Measurements from ENCODE around the gene SMURF2. TPM values are rescaled to one million over a fixed set of nuclear protein-coding genes. Genes with fewer than 3 reads are reported as not detected.
A peak's percentile ranks its signal among the peaks of the same experiment; 100 is the strongest.

Gene SMURF2
- total RNA-seq, 1 experiment from 2014 or later, result 76.6 TPM

- no peaks in the 10 kb centered on the region for H3K9me3 ChIP-seq (ENCODE audit: low read length)
- ATAC-seq (no peak), DNase-seq (no peak)
- 0 out of 2 replicates have a peak, but pooled peaks cover 4% of the 10 kb centered on the region for H4K20me1 ChIP-seq (ENCODE audit: low read length)
- H3K27ac ChIP-seq (ENCODE audit: low read length), result no peak overlapping the region
- POLR2A ChIA-PET (ENCODE audit: unreplicated experiment), result no interaction called here
- peaks cover 13% of the 10 kb centered on the region for H3K4me1 ChIP-seq (ENCODE audit: insufficient read depth, low read length)
- H2AFZ ChIP-seq (ENCODE audit: low read length), result no peak overlapping the region
- peaks cover 4% of the 10 kb centered on the region for H3F3A ChIP-seq (ENCODE audit: low read length, unreplicated experiment)
- H3K36me3 ChIP-seq (ENCODE audit: low read depth, low read length), result peaks cover 68% of the 10 kb centered on the region
- H3K4me3 ChIP-seq (ENCODE audit: low read length), result no peak overlapping the region
- no peak for TF ChIP-seq EZH2phosphoT487 (IDR thresholded peaks at IDR 0.05; ENCODE audit: borderline replicate concordance, low read length)
- no peaks in the 10 kb centered on the region for H3K79me2 ChIP-seq (ENCODE audit: low read length)
- CTCF ChIA-PET, result interaction anchor here (0.7 kb wide), 1 partner anchor 12 kb away, joined by 3 read pairs; no protein-coding TSS in a partner anchor
- H3K9ac ChIP-seq (ENCODE audit: low read length), result no peak overlapping the region
- no TSS peak for BruUV-seq (replicated peaks)
- H3K4me2 ChIP-seq (ENCODE audit: low read length), result no peak overlapping the region
- H3K27me3 ChIP-seq (ENCODE audit: low read length), result no peaks in the 10 kb centered on the region
- no peaks in the 10 kb centered on the region for H3K9me2 ChIP-seq (replicated peaks; ENCODE audit: low read length)
- intact Hi-C loops (cut with micrococcal nuclease), result loop anchor here (10.0 kb wide), 1 partner anchor 60 kb away; no protein-coding TSS in a partner anchor
Measured at GRCh38 chr17:64544742-64545141, 117.4 kb downstream of the SMURF2 start.

- Histone ChIP-seq H3K9me3 (ENCODE audit: low read length) (no peaks in the 10 kb centered on the region), H3K9me2 (replicated peaks; ENCODE audit: low read length) (no peaks in the 10 kb centered on the region), H3K36me3 (ENCODE audit: low read depth, low read length) (peaks cover 66% of the 10 kb centered on the region), H3K79me2 (ENCODE audit: low read length) (no peaks in the 10 kb centered on the region), H4K20me1 (ENCODE audit: low read length) (0 out of 2 replicates have a peak, but pooled peaks cover 3% of the 10 kb centered on the region), H3K4me1 (ENCODE audit: insufficient read depth, low read length) (peaks cover 16% of the 10 kb centered on the region), H3K27ac (ENCODE audit: low read length) (peak overlapping the region; percentile 29), H3K9ac (ENCODE audit: low read length) (no peak overlapping the region), H3K4me2 (ENCODE audit: low read length) (no peak overlapping the region), H3K4me3 (ENCODE audit: low read length) (no peak overlapping the region), H3F3A (ENCODE audit: low read length, unreplicated experiment) (no peaks in the 10 kb centered on the region), H2AFZ (ENCODE audit: low read length) (no peak overlapping the region), H3K27me3 (ENCODE audit: low read length) (no peaks in the 10 kb centered on the region)
- no TSS peak for BruUV-seq (replicated peaks)
- ChIA-PET CTCF (no interaction called here), POLR2A (ENCODE audit: unreplicated experiment) (interaction anchor here (0.6 kb wide), 1 partner anchor 35 kb away, joined by 4 read pairs; no protein-coding TSS in a partner anchor)
- TF ChIP-seq EZH2 (IDR thresholded peaks at IDR 0.05; ENCODE audit: low read length, unreplicated experiment) (no peak), EZH2phosphoT487 (IDR thresholded peaks at IDR 0.05; ENCODE audit: borderline replicate concordance, low read length) (no peak), CTCF (conservative IDR thresholded peaks at IDR 0.05; ENCODE audit: low read depth, low read length) (no peak)
- DNase-seq, result peak; percentile 88
- intact Hi-C loops (cut with micrococcal nuclease), result loop anchor here (1.0 to 10.0 kb wide), 2 partner anchors 65 to 109 kb away; no protein-coding TSS in a partner anchor
- ATAC-seq, result peak; percentile 88
Measured at GRCh38 chr17:64540118-64540776, 121.9 kb downstream of the SMURF2 start.

DNA sequence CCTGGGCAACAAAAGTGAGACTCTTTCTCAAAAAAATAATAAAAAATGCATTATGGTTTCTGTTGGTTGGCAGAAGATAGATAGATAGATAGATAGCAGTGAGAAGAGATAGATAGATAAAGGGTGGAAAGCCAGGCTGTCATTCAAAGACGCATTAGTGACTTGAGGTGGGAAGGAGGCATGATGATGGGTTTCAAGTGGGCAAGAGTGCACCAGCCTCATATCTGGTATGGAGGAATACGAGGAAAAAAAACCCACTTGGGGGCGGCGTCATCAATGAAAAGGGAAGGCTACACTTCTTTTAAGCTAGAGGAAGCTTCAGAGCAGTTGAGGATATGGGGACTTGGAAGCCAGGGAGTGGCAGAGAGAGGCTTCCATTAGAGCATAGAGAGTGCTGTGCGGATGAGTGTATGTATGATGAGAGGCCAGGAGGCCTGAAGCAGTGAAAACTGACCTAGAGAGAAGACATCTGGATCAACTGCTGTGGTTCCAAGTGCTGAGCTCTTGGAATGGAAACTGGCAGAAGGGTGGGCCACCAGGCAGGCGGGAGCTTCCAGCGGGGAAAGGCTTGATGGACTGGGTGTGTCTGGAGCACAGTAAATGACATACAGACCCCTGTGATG is 123.5 kb downstream of the SMURF2 start:
- Histone ChIP-seq H3K27me3 (ENCODE audit: low read length) (no peaks in the 10 kb centered on the region), H2AFZ (ENCODE audit: low read length) (no peak overlapping the region), H3F3A (ENCODE audit: low read length, unreplicated experiment) (peaks cover 5% of the 10 kb centered on the region), H3K9ac (ENCODE audit: low read length) (no peak overlapping the region), H3K36me3 (ENCODE audit: low read depth, low read length) (peaks cover 66% of the 10 kb centered on the region), H3K79me2 (ENCODE audit: low read length) (no peaks in the 10 kb centered on the region), H3K4me1 (ENCODE audit: insufficient read depth, low read length) (peaks cover 16% of the 10 kb centered on the region), H3K9me3 (ENCODE audit: low read length) (no peaks in the 10 kb centered on the region), H3K4me3 (ENCODE audit: low read length) (no peak overlapping the region), H3K9me2 (replicated peaks; ENCODE audit: low read length) (no peaks in the 10 kb centered on the region), H4K20me1 (ENCODE audit: low read length) (no peaks in the 10 kb centered on the region), H3K27ac (ENCODE audit: low read length) (no peak overlapping the region), H3K4me2 (ENCODE audit: low read length) (no peak overlapping the region)
- no TSS peak for BruUV-seq (replicated peaks)
- no peak for TF ChIP-seq EZH2phosphoT487 (IDR thresholded peaks at IDR 0.05; ENCODE audit: borderline replicate concordance, low read length)
- no peak for TF ChIP-seq EZH2 (IDR thresholded peaks at IDR 0.05; ENCODE audit: low read length, unreplicated experiment)
- no peak for TF ChIP-seq CTCF (conservative IDR thresholded peaks at IDR 0.05; ENCODE audit: low read depth, low read length)
- CTCF ChIA-PET, result interaction anchor here (0.6 kb wide), 1 partner anchor 98 kb away, joined by 3 read pairs; no protein-coding TSS in a partner anchor
- ATAC-seq (no peak), DNase-seq (no peak)
- intact Hi-C loops (cut with micrococcal nuclease), result no loop called here
- POLR2A ChIA-PET (ENCODE audit: unreplicated experiment), result interaction anchor here (0.5 kb wide), 1 partner anchor 198 kb away, joined by 3 read pairs; no protein-coding TSS in a partner anchor
